HepG2 (cell line): ENCODE measurements around the gene ACKR4. TPM values are rescaled to one million over a fixed set of nuclear protein-coding genes. Genes with fewer than 3 reads are reported as not detected.

ENCODE experiments used
- ATAC-seq: fragments of 200-7000 bp; cut with Tn5 transposase; 3 replicates; pipeline ENCODE4 v1.9.1; 2020; ENCODE audit warnings: mild to moderate bottlenecking, moderate library complexity
- Bru-seq: library from RNA; stranded (reverse); fragments of 400-500 nt; gene quantifications from one replicate; lab custom pipeline; 2021; lab: Mats Ljungman, UMichigan
- BruChase-seq, 2 experiments: library from RNA; stranded (reverse); fragments of 400-500 nt; gene quantifications; one replicate each; lab custom pipeline; 2021; lab: Mats Ljungman, UMichigan
- BruUV-seq: library from RNA; stranded (reverse); fragments of 400-500 nt; replicated peaks from 2 replicates; lab custom pipeline; 2021; lab: Mats Ljungman, UMichigan
- CTCF ChIA-PET: fragments of 300-600 bp; formaldehyde crosslinking; extraction: SDS; loops from one replicate; lab custom pipeline; 2021; ENCODE audit warnings: low total read pairs, inconsistent platforms, low intra/inter-chr PET ratio; lab: Yijun Ruan, JAX
- POLR2A ChIA-PET: fragments of 350-600 bp; sonication (Branson Sonifier 250); formaldehyde crosslinking; loops from one replicate; lab custom pipeline; 2020; ENCODE audit warnings: antibody characterized with exemption, inconsistent platforms; lab: Yijun Ruan, JAX
- DNase-seq: peaks from one replicate; pipeline ENCODE4 v3.0.0-alpha.2; 2015; ENCODE audit warnings: low spot score
- FAIRE-seq: peaks from 3 replicates; lab custom pipeline; 2011; peaks lifted over from hg19 to GRCh38; lab: Jason Lieb, UNC
- H2AFZ ChIP-seq: one replicate; pipeline ENCODE4 v1.6.1; 2011; ENCODE audit warnings: low read length, inconsistent platforms
- H3K27ac ChIP-seq: fragments of 300-600 bp; 3 replicates; pipeline ENCODE4 v1.8.0; 2011; ENCODE audit warnings: mixed run types, mild to moderate bottlenecking, mixed read lengths, low read length, inconsistent platforms; ENCODE audit not compliant: insufficient read depth; ENCODE audit errors: extremely low read length
- H3K27me3 ChIP-seq, 2 experiments: fragments of 200-600 bp in 1 of 2; 2 replicates in 1 of 2; 3 replicates in 1 of 2; pipeline versions ENCODE4 v1.6.0 to v1.8.0; 2011; ENCODE audit warnings: low read length in 2 of 2, mild to moderate bottlenecking in 2 of 2, moderate library complexity in 2 of 2, inconsistent platforms in 1 of 2; ENCODE audit not compliant: insufficient read depth in 2 of 2, control insufficient read depth in 1 of 2
- H3K36me3 ChIP-seq, 2 experiments: fragments of 200-600 bp in 1 of 2; replicated peaks in 1 of 2; 2 replicates in 1 of 2; 3 replicates in 1 of 2; pipeline versions ENCODE4 v1.5.1 to v1.8.0; 2011; ENCODE audit warnings: low read length in 2 of 2, inconsistent platforms in 1 of 2; ENCODE audit not compliant: insufficient read depth in 2 of 2, control insufficient read depth in 1 of 2
- H3K4me1 ChIP-seq: 2 replicates; pipeline ENCODE4 v1.5.1; 2012; ENCODE audit warnings: low read length, inconsistent platforms; ENCODE audit not compliant: insufficient read depth
- H3K4me2 ChIP-seq: 2 replicates; pipeline ENCODE4 v1.6.0; 2011; ENCODE audit warnings: low read depth, low read length, inconsistent platforms
- H3K4me3 ChIP-seq, 3 experiments: fragments of 200-600 bp in 1 of 3; sonication (generic), shearing (Covaris generic) in 1 of 3; replicated peaks in 1 of 3; 2 replicates each; pipeline ENCODE4 v1.5.1; 2011 to 2016; ENCODE audit warnings: low read length in 3 of 3, inconsistent platforms in 2 of 3, low read depth in 2 of 3, mild to moderate bottlenecking in 2 of 3, control low read depth in 1 of 3, mixed read lengths in 1 of 3; ENCODE audit not compliant: insufficient read depth in 1 of 3
- H3K79me2 ChIP-seq: one replicate; pipeline ENCODE4 v1.6.1; 2011; ENCODE audit warnings: low read length, inconsistent platforms; ENCODE audit not compliant: insufficient read depth
- H3K9ac ChIP-seq: 2 replicates; pipeline ENCODE4 v1.6.0; 2011; ENCODE audit warnings: mild to moderate bottlenecking, low read depth, low read length, inconsistent platforms; ENCODE audit not compliant: insufficient read depth
- H3K9me3 ChIP-seq: 2 replicates; pipeline ENCODE4 v1.5.1; 2012; ENCODE audit warnings: mild to moderate bottlenecking, low read length
- H4K20me1 ChIP-seq: 2 replicates; pipeline ENCODE4 v1.6.0; 2011; ENCODE audit warnings: inconsistent platforms, mild to moderate bottlenecking, low read length, moderate library complexity; ENCODE audit not compliant: insufficient read depth
- HDAC1 ChIP-seq: sonication (generic); formaldehyde crosslinking; IDR thresholded peaks from 2 replicates; pipeline ENCODE4 v1.5.1; 2020; ENCODE audit warnings: mild to moderate bottlenecking, missing genetic modification reagents
- MXD4 ChIP-seq: IDR thresholded peaks from 2 replicates; pipeline ENCODE4 v1.6.1; 2016; ENCODE audit warnings: mild to moderate bottlenecking, missing biosample characterization, missing genetic modification reagents
- TFDP2 ChIP-seq: sonication (generic); formaldehyde crosslinking; IDR thresholded peaks from 2 replicates; pipeline ENCODE4 v1.4.0; 2020; ENCODE audit warnings: missing genetic modification reagents
- WGBS: methylation state at CpG from one replicate; pipeline ENCODE4 v1.1.6; 2017; ENCODE audit warnings: low lambda C conversion rate; 5-methylcytosine and 5-hydroxymethylcytosine counted together
- in situ Hi-C: cut with HindIII; loops from 2 replicates; pipeline ENCODE4 v1.10.0; 2017; ENCODE audit warnings: low pct_unique_long_range_greater_than_20kb; ENCODE audit not compliant: extremely low pct_ligation_motif_present
- intact Hi-C: fragments of 100-400 bp; cut with micrococcal nuclease; formaldehyde crosslinking; loops from one replicate; pipeline ENCODE4 v1.10.0; 2022; ENCODE audit not compliant: unreplicated experiment
- long read RNA-seq, 2 experiments: library from RNA in 1 of 2; library from polyadenylated mRNA in 1 of 2; stranded (forward) in 1 of 2; unstranded in 1 of 2; transcript quantifications; one replicate each; pipeline ENCODE4 v2.0.0, GENCODE V29; 2019 to 2022
- polyA minus RNA-seq, 3 experiments: library from RNA; depleted of rRNA, polyadenylated mRNA; stranded (reverse); fragments of >200 nt; gene quantifications; 2 replicates each; pipeline ENCODE4 v1.2.3, GENCODE V29; 2011; ENCODE audit warnings: low replicate concordance in 1 of 3
- polyA plus RNA-seq, 8 experiments: library from polyadenylated mRNA; depleted of rRNA in 3 of 8; stranded (reverse) in 7 of 8; unstranded in 1 of 8; fragments of >200 nt; fragmentation: Illumina TruSeq in 4 of 8; extraction: Trizol in 4 of 8; gene quantifications; 2 replicates each; pipeline versions ENCODE4 v1.2.1 to v1.2.3, GENCODE V29; 2011 to 2016; ENCODE audit warnings: low read depth in 4 of 8, missing spikeins in 1 of 8, mixed read lengths in 1 of 8; ENCODE audit not compliant: insufficient read depth in 1 of 8
- total RNA-seq, 5 experiments: library from RNA; depleted of rRNA; stranded (reverse); fragments of >200 nt; fragmentation: Illumina TruSeq; extraction: Trizol; gene quantifications; 2 replicates each; pipeline ENCODE4 v1.2.3, GENCODE V29; 2016; ENCODE audit warnings: low read depth in 1 of 5

Gene ACKR4
- total RNA-seq (2016; rRNA removed; fragmentation: Illumina TruSeq; extraction: Trizol) (not detected in 2 replicates), polyA plus RNA-seq (2011; rRNA removed) (0.07 and 0.16 TPM in 2 replicates), polyA minus RNA-seq (2011; rRNA and poly(A)+ RNA removed; ENCODE audit: low replicate concordance) (not detected in 2 replicates), Bru-seq, nascent RNA (percentile 12 among the genes with signal in this experiment), BruChase-seq, experiment 1, labeled RNA remaining after a 6-hour chase (percentile 29 among the genes with signal in this experiment), BruChase-seq, experiment 2, labeled RNA remaining after a 2-hour chase (percentile 36 among the genes with signal in this experiment)
- total RNA-seq (2016; cell fraction: cytosol; rRNA removed; fragmentation: Illumina TruSeq; extraction: Trizol; ENCODE audit: low read depth): not detected in 2 replicates
- total RNA-seq (2016; cell fraction: insoluble cytoplasmic fraction; rRNA removed; fragmentation: Illumina TruSeq; extraction: Trizol): not detected in 2 replicates
- not detected in 2 replicates for total RNA-seq (2016; cell fraction: membrane; rRNA removed; fragmentation: Illumina TruSeq; extraction: Trizol)
- not detected in 2 replicates for total RNA-seq (2016; cell fraction: nucleus; rRNA removed; fragmentation: Illumina TruSeq; extraction: Trizol)
- not detected in 2 replicates for polyA plus RNA-seq (2011; cell fraction: cytosol; rRNA removed)
- 0.07 and 0.10 TPM in 2 replicates for polyA plus RNA-seq (2011; cell fraction: nucleus; rRNA removed)
- polyA plus RNA-seq (2012): 0.13 and 0.19 TPM in 2 replicates
- not detected in 2 replicates for polyA plus RNA-seq (2016; cell fraction: cytosol; fragmentation: Illumina TruSeq; extraction: Trizol; ENCODE audit: low read depth)
- not detected in 2 replicates for polyA plus RNA-seq (2016; cell fraction: insoluble cytoplasmic fraction; fragmentation: Illumina TruSeq; extraction: Trizol; ENCODE audit: low read depth)
- not detected in 2 replicates for polyA plus RNA-seq (2016; cell fraction: membrane; fragmentation: Illumina TruSeq; extraction: Trizol; ENCODE audit: low read depth)
- 0.25 and 0.32 TPM in 2 replicates for polyA plus RNA-seq (2016; cell fraction: nucleus; fragmentation: Illumina TruSeq; extraction: Trizol; ENCODE audit: insufficient read depth, low read depth)
- polyA minus RNA-seq (2011; cell fraction: cytosol; rRNA and poly(A)+ RNA removed): not detected in 2 replicates
- polyA minus RNA-seq (2011; cell fraction: nucleus; rRNA and poly(A)+ RNA removed): 0.26 TPM in 1 of 2 replicates, not detected in the other
- long read RNA-seq, experiment 1: 0 reads
- long read RNA-seq, experiment 2: 0 reads

GRCh38 chr3:132596816-132597433 lies at the start of gene ACKR4:
Gene ACKR4 (plus strand): TSS chr3:132597270. CDS start chr3:132600398, 3,128 bp downstream.
- H2AFZ ChIP-seq: no peak within 1 kb of the TSS
- no peak for ATAC-seq
- H3K9ac ChIP-seq: no peak within 1 kb of the TSS
- H3K27ac ChIP-seq: no peak within 1 kb of the TSS
- H3K4me1 ChIP-seq: peaks cover 7% of the 10 kb centered on the region; the same call in 1 of the 2 replicates
- H3K9me3 ChIP-seq: no peaks in the 10 kb centered on the region
- H3K27me3 ChIP-seq: no peaks in the 10 kb centered on the region
- BruUV-seq: no TSS peak
- no peaks in the 10 kb centered on the region for H3K79me2 ChIP-seq
- intact Hi-C loops (no loop called here), in situ Hi-C loops (no loop called here)
- H3K4me2 ChIP-seq: no peak within 1 kb of the TSS
- CTCF ChIA-PET: no interaction called here
- H4K20me1 ChIP-seq: no peaks in the 10 kb centered on the region
- no peak for FAIRE-seq
- H3K4me3 ChIP-seq: no peak within 1 kb of the TSS
- WGBS: 98% methylated on average over 2 of the region's 2 CpGs
- POLR2A ChIA-PET: no interaction called here
- H3K36me3 ChIP-seq: peaks cover 0 to 10% of the 10 kb centered on the region in 2 experiments; a peak in 2 of 5 replicates
- no peak for DNase-seq
- TF ChIP-seq HDAC1 (CRISPR knock-in tag) (no peak), TFDP2 (CRISPR knock-in tag) (no peak), MXD4 (CRISPR knock-in tag) (no peak)
